ENCODE results near the gene PAX7. TPM values are rescaled to one million over a fixed set of nuclear protein-coding genes. Genes with fewer than 3 reads are reported as not detected.
"Not testable (repeated sequence)": the region's sequence is repeated elsewhere in the genome, so short reads cannot be mapped to it uniquely, and the experiment has no call there.

The PAX7 gene
- total RNA-seq, 1 experiment from 2014 or later = not detected

GRCh38 chr1:18726368-18726767 is 95.7 kb downstream of the PAX7 start:
- DNase-seq (ENCODE audit: low read depth) = no peak

DNA sequence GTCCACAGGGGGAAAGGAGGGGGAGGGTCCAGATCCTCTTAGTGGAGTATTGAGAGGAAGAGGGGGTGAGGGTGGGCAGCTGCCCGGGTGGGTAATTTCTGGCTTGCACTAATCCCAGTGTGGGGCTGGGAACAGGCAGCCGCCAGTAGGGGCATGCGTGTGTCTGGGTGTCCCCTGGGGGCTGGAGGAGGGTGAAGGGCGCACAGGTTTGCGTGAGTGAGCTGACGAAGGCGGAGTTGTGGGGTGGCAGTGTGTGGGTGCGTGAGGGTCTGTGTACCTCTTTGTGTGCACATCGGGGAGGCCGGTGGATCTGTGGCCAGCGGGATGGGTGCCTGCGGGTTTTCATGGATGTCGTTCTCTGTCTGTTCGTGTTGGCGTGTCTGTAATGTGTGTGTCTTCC is 97.3 kb downstream of the PAX7 start:
- no peak for DNase-seq (ENCODE audit: low read depth)

DNA sequence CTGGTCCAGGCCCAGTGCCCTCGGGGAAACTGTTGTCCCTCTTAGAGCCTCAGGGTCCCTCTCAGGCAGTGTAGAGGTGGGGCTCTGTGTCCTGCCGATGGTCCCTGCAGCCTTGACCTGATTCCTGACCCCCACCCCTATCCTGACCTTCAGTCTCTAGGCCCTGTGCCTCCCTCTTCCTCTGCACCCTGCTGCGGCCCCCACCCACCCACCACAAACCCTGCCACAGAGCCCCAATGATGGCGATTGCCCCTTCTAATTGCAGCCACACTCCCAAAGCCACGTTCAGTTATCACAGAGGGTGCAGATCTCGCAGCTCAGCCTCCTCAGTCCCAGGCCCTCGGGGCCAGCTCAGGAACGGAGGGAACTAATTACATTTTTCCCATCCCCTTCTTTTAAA is 99.7 kb downstream of the PAX7 start:
- no peak for DNase-seq (ENCODE audit: low read depth)

GRCh38 chr1:18731148-18731547 is 100.5 kb downstream of the PAX7 start:
- DNase-seq (ENCODE audit: low read depth) = no peak

- no peak for DNase-seq (ENCODE audit: low read depth)
Observed at GRCh38 chr1:18731591-18732235, 101.1 kb downstream of the PAX7 start.

DNA sequence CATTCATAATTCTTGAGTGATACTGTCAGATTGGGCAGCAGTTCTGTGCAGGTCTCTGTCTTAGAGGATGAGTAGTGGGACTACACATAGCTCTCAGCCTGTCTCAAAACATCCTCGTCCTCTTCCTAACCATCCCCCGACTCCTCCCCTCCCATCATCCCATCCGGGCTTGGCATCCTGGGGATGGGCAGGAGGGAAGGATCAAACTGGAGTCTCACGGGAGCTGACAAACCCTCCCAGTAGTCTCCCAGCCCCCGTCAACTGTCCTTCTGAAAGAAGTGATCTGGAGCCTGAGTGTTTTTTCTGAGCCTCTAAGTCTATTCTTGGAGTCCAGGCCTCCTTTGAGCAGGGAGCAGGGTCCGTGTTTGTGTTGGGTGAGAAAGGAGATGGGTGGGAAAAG is 102.0 kb downstream of the PAX7 start:
- no peak for DNase-seq (ENCODE audit: low read depth)

DNA sequence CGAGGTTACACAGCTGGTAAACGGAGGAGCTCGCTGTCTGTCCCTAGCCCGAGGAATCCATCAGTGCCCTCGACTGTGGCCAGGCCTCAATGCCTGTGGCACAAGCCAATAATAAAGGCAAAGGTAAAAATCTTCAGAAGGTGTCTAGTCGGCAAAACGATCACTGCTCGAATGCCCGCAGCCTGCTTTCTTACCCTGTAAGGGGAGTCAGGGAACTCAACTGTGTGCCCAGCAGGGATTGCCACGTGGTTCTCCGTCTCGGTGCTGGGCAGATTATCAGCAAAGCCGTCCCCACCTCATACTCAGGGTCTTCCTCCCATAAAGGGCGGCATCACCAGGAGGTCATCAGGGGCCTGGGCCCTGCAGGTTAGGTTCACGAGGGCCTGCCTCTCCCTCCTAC is 103.4 kb downstream of the PAX7 start:
- DNase-seq (ENCODE audit: low read depth) = no peak

GRCh38 chr1:18734461-18735223 is 104.0 kb downstream of the PAX7 start:
- no peak for DNase-seq (ENCODE audit: low read depth)

DNA sequence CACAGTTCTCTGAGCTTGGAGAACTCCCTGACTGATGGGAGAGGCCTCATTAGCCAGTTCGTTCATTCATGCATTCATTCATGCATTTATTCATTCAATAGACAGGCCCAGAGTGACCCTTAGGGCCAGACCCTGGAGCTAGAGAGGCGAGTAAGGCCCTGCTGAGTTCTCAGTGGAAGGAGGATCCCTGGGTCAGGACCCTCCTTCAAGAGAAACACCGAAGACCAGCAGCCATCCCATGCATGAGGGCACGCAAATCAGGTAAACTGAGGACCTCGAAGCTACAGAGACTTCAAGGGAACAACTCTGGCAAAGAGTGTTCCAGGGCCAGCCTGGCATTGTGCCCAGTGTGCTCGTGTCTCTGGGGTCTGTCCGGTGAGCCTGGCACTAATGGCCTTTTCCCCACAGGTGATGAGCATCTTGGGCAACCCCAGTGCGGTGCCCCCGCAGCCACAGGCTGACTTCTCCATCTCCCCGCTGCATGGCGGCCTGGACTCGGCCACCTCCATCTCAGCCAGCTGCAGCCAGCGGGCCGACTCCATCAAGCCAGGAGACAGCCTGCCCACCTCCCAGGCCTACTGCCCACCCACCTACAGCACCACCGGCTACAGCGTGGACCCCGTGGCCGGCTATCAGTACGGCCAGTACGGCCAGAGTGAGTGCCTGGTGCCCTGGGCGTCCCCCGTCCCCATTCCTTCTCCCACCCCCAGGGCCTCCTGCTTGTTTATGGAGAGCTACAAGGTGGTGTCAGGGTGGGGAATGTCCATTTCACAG is 104.8 kb downstream of the PAX7 start:
- no peak for DNase-seq (ENCODE audit: low read depth)

GRCh38 chr1:18736958-18737357 is 106.3 kb downstream of the PAX7 start:
- no peak for DNase-seq (ENCODE audit: low read depth)

GRCh38 chr1:18738126-18738525 is 107.5 kb downstream of the PAX7 start:
- no peak for DNase-seq (ENCODE audit: low read depth)

DNA sequence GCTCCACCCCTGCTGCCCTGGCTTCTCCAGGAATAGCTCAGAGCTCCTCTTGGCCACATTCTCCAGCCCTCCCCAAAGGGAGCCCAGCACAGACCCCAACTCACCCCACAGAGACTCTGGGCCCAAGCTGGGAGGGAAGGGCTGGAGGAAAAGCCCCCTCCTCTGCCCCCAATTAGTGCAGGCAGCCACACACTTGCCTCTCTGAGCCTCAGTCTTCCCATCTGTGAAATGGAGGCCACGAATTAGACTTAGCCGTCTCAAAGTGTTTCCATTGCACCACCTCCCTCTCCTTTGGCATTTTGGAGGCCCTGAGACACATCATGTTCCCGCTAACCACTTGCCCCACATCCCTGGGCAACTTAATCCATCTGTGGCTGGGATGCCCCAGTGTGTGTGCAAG is 108.0 kb downstream of the PAX7 start:
- no peak for DNase-seq (ENCODE audit: low read depth)

DNA sequence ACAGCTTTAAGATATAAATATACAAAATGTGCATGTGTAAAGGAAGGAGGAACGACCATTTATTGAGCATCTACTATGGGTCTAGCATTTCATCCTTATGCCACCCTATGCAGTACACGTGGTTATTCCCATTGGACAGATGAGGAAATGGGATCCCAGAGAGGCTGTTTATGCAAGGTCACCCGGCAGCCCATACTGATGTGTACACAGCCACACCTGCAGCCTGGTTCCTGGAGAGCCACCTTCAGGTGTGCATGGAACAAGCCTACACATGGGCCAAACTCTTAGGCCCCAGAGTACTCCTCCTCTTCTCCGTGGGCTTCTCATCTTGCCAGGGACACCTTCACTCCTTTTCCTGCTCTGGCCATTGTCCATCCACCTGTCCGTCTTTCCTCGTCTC is 108.8 kb downstream of the PAX7 start:
- DNase-seq (ENCODE audit: low read depth) = no peak

DNA sequence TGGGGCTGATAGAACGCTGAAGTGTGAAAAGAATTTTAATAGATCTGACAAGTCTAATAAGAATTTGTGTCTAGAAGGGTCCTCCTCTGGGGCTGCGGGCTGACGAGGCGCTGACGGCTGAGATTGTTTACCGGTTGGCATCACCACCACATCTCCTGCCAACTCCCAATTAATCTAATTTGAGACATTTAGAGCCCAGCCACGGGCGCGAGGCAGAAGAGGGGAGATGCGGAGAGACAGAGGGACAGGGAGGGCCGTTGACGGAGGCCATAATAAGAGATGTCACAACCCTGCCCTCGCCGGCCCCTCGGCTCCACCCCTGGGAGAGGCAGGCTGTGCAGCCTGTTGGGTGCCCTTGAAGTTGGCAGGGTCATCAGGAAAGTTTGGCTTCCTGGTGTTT is 109.3 kb downstream of the PAX7 start:
- no peak for DNase-seq (ENCODE audit: low read depth)

DNA sequence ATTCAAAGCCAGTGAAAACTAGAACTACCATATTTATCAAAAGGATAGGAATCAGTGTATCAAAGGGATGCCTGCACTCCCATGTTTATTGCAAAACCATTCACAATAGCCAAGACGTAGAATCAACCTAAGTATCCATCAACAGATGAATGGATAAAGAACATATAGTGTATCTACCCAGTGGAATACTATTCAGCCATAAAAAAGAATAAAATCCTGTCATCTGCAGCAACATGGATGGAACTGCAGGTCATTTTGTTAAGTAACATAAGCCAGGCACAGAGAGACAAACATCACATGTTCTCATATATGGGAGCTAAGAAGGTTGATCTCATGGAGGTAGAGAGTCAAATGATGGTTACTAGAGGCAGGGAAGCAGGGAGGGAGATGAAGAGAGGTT is 110.0 kb downstream of the PAX7 start:
- no peak for DNase-seq (ENCODE audit: low read depth)

GRCh38 chr1:18743233-18743632 is 112.6 kb downstream of the PAX7 start:
- no peak for DNase-seq (ENCODE audit: low read depth)

DNA sequence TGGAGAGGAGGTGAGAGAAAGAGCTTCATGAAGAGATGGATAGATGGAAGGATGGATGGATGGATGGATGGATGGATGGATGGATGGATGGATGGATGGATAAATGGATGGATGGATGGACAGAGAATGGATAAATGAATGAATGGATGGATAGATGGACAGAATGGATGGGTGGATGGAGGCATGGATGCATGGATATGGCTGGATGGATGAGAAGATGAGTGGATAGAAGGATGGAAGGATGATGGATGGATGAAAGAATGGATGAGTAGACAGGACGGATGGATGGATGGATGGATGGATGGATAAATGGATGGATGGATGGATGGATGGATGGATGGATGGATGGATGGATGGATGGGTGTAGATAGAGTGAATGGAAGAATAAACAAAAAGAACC is 113.7 kb downstream of the PAX7 start:
- not testable (repeated sequence) for DNase-seq (ENCODE audit: low read depth)

GRCh38 chr1:18746981-18747380 is 116.3 kb downstream of the PAX7 start:
- no peak for DNase-seq (ENCODE audit: low read depth)

DNA sequence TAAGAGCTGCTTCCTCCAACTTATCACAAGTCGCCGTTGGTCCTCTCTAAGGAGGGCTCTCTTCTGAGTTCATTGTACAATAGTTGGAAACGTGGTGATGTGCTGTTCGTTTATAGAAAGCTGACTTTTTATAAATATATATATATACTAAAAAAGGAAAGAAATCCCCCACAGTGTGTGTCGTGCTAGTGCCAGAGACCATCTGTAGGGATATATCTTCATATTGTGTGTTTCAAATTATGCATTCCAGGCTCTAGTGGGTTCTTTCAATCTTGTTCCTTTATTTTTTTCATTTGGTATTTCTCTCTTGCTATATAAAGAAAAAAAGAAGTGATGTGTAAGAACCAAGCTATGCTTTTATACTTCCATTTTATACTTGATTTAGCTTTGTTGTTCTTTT is 117.0 kb downstream of the PAX7 start:
- no peak for DNase-seq (ENCODE audit: low read depth)

- DNase-seq (ENCODE audit: low read depth) = no peak
Observed at GRCh38 chr1:18748435-18748834, 117.8 kb downstream of the PAX7 start.

DNA sequence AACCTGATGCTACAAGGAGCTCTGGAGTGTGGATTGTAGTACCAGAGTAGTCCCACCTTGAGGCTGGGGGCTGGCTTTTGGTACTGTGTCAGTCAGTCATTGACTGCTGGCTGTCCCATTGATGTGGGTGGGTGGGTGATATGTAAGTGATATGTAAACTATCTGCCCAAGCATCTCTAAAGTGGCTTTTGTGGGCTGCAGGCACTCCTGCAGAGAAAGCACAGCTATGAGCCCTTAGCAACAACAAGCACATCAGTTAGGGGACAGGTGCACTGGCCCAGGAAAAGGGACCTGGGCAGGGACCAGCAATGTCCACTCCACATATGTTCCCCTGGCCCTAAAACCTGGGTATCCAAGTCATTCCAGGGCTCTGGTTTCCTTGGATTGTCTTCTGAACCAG is 118.9 kb downstream of the PAX7 start:
- no peak for DNase-seq (ENCODE audit: low read depth)

DNA sequence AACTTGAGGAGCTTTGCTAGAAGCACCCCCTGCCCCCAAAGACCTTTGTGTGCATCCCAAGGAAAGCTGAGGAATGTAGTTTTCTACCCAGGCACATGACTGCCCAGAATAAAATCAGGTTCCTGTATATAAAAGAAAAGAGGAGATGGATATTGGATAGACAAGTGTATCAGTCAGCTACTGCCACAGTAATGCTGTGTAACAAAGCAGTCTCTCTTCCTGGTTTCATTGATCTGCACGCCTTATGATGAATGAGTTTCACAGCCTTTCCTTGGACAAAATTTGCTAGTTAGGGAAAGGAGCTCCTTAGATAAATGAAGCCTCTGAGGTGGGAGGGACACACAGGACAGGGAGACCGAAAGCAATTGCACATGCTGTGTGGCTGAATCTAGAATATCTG is 120.0 kb downstream of the PAX7 start:
- no peak for DNase-seq (ENCODE audit: low read depth)

GRCh38 chr1:18751425-18751824 is 120.8 kb downstream of the PAX7 start:
- DNase-seq (ENCODE audit: low read depth) = no peak
